GM21786 (cell line): ENCODE results near the gene RRP8.

ENCODE experiments used
- ATAC-seq: cut with Tn5 transposase; IDR thresholded peaks from one replicate; pipeline ENCODE4 v1.9.1; 2021; ENCODE audit not compliant: unreplicated experiment

Gene RRP8

GRCh38 chr11:6619004-6619745 is 15.8 kb upstream of the RRP8 start, which contains the start of gene TPP1:
TPP1 (minus strand) TSS chr11:6619422; CDS start chr11:6619400, 22 bp downstream.
- peak; percentile 99 for ATAC-seq

GRCh38 chr11:6618117-6619003 is 14.9 kb upstream of the RRP8 start:
- no peak for ATAC-seq

- ATAC-seq: no peak
Observed at GRCh38 chr11:6617315-6617781, 13.9 kb upstream of the RRP8 start.

GRCh38 chr11:6616596-6617250 is 13.3 kb upstream of the RRP8 start:
- ATAC-seq: no peak

GRCh38 chr11:6615882-6616585 is 12.6 kb upstream of the RRP8 start:
- ATAC-seq: no peak

- no peak for ATAC-seq
Observed at GRCh38 chr11:6615046-6615445, 11.6 kb upstream of the RRP8 start.

- no peak for ATAC-seq
Observed at GRCh38 chr11:6614446-6614845, 11.0 kb upstream of the RRP8 start.

- ATAC-seq: no peak
Observed at GRCh38 chr11:6613496-6613895, 10.1 kb upstream of the RRP8 start.

GRCh38 chr11:6612213-6613041 is 9.0 kb upstream of the RRP8 start, which contains the start of gene TAF10:
TAF10 (minus strand) TSS chr11:6612216; CDS start chr11:6612189, 27 bp downstream.
- ATAC-seq: peak; percentile 91

GRCh38 chr11:6611963-6612212 is 8.5 kb upstream of the RRP8 start:
- no peak for ATAC-seq

GRCh38 chr11:6611092-6611962 is 7.9 kb upstream of the RRP8 start:
- ATAC-seq: no peak

- no peak for ATAC-seq
Observed at GRCh38 chr11:6610591-6610990, 7.2 kb upstream of the RRP8 start.

GRCh38 chr11:6609502-6610015 is 6.1 kb upstream of the RRP8 start:
- ATAC-seq: no peak

- ATAC-seq: no peak
Observed at GRCh38 chr11:6608726-6609501, 5.5 kb upstream of the RRP8 start.

- ATAC-seq: no peak
Observed at GRCh38 chr11:6608011-6608410, 4.6 kb upstream of the RRP8 start.

- no peak for ATAC-seq
Observed at GRCh38 chr11:6607190-6607795, 3.9 kb upstream of the RRP8 start.

GRCh38 chr11:6606471-6607189 is 3.2 kb upstream of the RRP8 start:
- peak; percentile 54 for ATAC-seq
